HL-60 (cell line): ENCODE data around the gene AXIN1.

Source experiments
- DNase-seq, 2 experiments: peaks; one replicate each; pipeline ENCODE4 v3.0.0-alpha.2; 2010 to 2020; ENCODE audit warnings: low read depth in 1 of 2, low spot score in 1 of 2
- H3K27ac ChIP-seq: fragments of 250-450 bp; sonication (Bioruptor Pico); replicated peaks from 2 replicates; pipeline ENCODE4 v1.5.1; 2020; ENCODE audit warnings: mild to moderate bottlenecking, moderate library complexity
- H3K27me3 ChIP-seq: fragments of 250-450 bp; sonication (Bioruptor Pico); 2 replicates; pipeline ENCODE4 v1.5.1; 2021; ENCODE audit warnings: mild to moderate bottlenecking, moderate library complexity; ENCODE audit not compliant: insufficient read depth, poor library complexity, severe bottlenecking
- H3K4me3 ChIP-seq: replicated peaks from 2 replicates; pipeline ENCODE4 v1.5.1; 2011; ENCODE audit warnings: mild to moderate bottlenecking, control low read depth, low read length; ENCODE audit not compliant: insufficient read depth
- GABPA ChIP-seq: IDR thresholded peaks from 2 replicates; pipeline ENCODE4 v1.6.1; 2012; ENCODE audit warnings: low read depth
- POLR2AphosphoS5 ChIP-seq: IDR thresholded peaks from 2 replicates; pipeline ENCODE4 v1.6.1; 2012; ENCODE audit warnings: low read depth
- SPI1 ChIP-seq: IDR thresholded peaks from 2 replicates; pipeline ENCODE4 v1.6.1; 2012; ENCODE audit warnings: low read depth, mild to moderate bottlenecking, borderline replicate concordance
- TF ChIP-seq, protein P1 (sequence below): IDR thresholded peaks from 2 replicates; pipeline ENCODE4 v1.6.1; 2012; ENCODE audit warnings: low read depth; ENCODE audit not compliant: insufficient replicate concordance
- TF ChIP-seq, protein P2 (sequence below): IDR thresholded peaks from one replicate; pipeline ENCODE4 v1.5.1; 2011; ENCODE audit warnings: low read length, control low read depth, inconsistent platforms; ENCODE audit not compliant: insufficient read depth

Gene AXIN1

DNA sequence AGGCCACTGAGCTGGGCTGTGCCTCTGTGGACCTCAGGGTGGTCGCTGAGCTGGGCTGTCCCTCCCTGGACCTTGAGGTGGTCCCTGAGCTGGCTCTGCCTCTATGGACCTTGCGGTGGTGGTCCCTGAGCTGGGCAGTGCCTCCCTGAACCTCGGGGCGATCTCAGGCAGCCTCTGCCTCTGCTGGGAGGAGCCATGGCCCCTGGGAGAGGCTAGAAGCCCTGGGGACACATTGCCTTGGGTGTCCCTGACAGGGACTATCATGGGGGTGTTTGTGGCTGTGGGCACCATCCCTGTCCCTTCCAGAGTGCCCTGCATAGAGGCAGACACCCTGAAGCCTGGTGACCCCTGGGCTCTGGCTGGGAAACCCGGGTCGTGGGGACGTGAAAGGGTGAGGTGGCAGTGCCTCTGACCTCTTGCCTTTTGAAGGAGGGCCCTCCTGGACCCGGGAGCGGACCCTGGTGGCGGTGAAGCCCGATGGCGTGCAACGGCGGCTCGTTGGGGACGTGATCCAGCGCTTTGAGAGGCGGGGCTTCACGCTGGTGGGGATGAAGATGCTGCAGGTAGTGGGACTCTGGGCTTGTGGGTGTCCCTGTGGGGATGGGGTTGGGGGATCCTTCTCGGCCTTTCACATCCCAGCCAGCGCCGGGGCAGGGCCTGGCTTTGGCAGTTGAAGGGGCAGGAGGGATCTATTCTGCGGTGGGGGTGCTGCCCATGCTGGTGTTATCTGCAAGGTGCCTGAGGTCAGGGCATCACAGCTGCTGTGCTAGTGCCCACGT, 46.2 kb upstream of the AXIN1 start:
- no peak for DNase-seq
- Histone ChIP-seq H3K27me3 (no peaks in the 10 kb centered on the region), H3K4me3 (no peak overlapping the region), H3K27ac (peak overlapping the region; percentile 98)
- TF ChIP-seq POLR2AphosphoS5 = peak; percentile 36; the same call in 1 of the 2 replicates
- no peak for TF ChIP-seq GABPA

DNA sequence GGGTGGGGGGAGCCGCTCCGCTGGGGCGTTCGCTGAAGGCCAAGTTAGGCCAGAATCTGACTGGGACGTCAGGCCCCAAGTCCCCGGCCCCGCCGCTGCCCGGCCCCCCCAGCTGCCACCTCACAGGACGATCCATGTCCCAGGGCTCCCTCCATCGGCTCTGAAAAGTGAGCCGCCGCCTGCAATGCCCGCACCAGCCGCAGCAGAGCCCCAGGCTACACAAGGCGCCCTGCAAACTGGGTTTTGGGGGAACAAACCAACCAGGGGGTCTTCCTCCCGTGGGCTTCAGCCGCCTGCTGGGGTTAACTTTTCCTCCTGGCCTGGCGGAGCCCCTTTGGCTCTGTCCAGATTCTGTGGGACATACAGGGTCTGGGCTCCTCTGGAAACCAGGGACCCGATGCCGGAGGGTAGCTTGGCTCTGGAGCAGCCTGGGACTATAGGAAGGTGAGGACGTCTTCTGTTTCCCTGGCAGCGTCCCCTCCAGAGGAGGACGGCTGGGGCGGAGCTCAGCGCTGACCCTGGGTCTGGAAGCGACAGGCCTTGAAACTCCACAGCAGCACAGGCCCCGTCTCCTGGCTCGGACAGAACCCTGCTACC, 45.3 kb upstream of the AXIN1 start:
- Histone ChIP-seq H3K4me3 (peak overlapping the region; percentile 8), H3K27me3 (no peaks in the 10 kb centered on the region), H3K27ac (peak overlapping the region; percentile 25; the same call in 1 of the 2 replicates)
- DNase-seq = peak in 1 of 2 experiments; percentile 89
- no peak; the same call in 1 of the 2 replicates for TF ChIP-seq POLR2AphosphoS5
- TF ChIP-seq, protein P1, sequence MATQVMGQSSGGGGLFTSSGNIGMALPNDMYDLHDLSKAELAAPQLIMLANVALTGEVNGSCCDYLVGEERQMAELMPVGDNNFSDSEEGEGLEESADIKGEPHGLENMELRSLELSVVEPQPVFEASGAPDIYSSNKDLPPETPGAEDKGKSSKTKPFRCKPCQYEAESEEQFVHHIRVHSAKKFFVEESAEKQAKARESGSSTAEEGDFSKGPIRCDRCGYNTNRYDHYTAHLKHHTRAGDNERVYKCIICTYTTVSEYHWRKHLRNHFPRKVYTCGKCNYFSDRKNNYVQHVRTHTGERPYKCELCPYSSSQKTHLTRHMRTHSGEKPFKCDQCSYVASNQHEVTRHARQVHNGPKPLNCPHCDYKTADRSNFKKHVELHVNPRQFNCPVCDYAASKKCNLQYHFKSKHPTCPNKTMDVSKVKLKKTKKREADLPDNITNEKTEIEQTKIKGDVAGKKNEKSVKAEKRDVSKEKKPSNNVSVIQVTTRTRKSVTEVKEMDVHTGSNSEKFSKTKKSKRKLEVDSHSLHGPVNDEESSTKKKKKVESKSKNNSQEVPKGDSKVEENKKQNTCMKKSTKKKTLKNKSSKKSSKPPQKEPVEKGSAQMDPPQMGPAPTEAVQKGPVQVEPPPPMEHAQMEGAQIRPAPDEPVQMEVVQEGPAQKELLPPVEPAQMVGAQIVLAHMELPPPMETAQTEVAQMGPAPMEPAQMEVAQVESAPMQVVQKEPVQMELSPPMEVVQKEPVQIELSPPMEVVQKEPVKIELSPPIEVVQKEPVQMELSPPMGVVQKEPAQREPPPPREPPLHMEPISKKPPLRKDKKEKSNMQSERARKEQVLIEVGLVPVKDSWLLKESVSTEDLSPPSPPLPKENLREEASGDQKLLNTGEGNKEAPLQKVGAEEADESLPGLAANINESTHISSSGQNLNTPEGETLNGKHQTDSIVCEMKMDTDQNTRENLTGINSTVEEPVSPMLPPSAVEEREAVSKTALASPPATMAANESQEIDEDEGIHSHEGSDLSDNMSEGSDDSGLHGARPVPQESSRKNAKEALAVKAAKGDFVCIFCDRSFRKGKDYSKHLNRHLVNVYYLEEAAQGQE = no peak
- TF ChIP-seq, protein P2, sequence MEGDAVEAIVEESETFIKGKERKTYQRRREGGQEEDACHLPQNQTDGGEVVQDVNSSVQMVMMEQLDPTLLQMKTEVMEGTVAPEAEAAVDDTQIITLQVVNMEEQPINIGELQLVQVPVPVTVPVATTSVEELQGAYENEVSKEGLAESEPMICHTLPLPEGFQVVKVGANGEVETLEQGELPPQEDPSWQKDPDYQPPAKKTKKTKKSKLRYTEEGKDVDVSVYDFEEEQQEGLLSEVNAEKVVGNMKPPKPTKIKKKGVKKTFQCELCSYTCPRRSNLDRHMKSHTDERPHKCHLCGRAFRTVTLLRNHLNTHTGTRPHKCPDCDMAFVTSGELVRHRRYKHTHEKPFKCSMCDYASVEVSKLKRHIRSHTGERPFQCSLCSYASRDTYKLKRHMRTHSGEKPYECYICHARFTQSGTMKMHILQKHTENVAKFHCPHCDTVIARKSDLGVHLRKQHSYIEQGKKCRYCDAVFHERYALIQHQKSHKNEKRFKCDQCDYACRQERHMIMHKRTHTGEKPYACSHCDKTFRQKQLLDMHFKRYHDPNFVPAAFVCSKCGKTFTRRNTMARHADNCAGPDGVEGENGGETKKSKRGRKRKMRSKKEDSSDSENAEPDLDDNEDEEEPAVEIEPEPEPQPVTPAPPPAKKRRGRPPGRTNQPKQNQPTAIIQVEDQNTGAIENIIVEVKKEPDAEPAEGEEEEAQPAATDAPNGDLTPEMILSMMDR = peak; percentile 5
- TF ChIP-seq SPI1 = no peak; the same call in 1 of the 2 replicates
- no peak for TF ChIP-seq GABPA

DNA sequence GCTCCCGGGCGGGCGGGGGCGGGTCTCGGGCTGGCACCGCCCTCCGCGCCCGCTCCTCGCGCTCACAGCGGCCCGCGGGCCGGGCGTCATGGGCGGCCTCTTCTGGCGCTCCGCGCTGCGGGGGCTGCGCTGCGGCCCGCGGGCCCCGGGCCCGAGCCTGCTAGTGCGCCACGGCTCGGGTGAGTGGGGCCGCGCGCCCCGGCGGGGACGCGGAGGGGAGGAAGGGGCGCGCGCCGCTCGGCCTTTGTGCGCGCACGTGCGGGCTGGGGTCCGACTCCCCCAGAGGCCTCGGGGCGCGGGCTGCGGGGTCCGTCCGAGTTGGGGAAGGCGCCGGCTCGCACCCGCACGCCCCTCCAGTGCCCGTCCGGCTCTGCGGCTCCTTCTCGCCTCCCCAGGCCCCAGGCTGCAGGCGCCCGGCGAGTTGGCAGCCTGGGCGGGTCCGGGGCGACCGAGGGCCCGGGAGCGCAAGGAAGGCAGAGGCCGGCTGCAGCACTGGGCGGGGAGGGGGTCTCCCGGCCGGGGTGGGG, 44.7 kb upstream of the AXIN1 start, which contains the start of gene NME4:
TSS of gene NME4 (plus strand) at position 65 of the 527 bp plus-strand sequence. CDS start at position 89, 24 bp downstream.
- no peaks in the 10 kb centered on the region for H3K27me3 ChIP-seq
- TF ChIP-seq SPI1 (no peak), POLR2AphosphoS5 (no peak), GABPA (no peak)
- TF ChIP-seq, protein P1 = no peak
- TF ChIP-seq, protein P2 = no peak
- H3K4me3 ChIP-seq = peak within 1 kb of the TSS; percentile 49
- peak within 1 kb of the TSS; percentile 85 for H3K27ac ChIP-seq
- peak; percentile 28 to 62 for DNase-seq

DNA sequence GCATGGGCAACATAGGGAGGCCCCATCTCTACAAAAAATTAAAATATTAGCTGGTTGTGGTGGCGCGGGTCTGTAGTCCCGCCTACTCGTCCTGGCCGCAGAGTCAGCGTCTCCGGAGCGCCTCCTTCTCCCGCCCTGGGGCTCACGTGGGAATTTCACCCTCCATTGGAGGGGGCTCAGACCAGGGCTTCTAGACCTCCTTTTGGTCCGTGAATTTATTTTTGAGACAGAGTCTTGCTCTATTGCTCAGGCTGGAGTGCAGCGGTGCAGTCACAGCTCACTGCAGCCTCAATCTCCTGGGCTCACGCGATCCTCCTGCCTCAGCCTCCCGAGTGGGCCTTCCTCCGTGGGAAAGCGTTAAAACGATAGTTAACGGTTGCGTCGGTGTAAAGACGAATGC, 44.1 kb upstream of the AXIN1 start:
- peak overlapping the region; percentile 49 for H3K4me3 ChIP-seq
- no peaks in the 10 kb centered on the region for H3K27me3 ChIP-seq
- peak overlapping the region; percentile 85 for H3K27ac ChIP-seq
- peak; percentile 67 to 80 for DNase-seq
- TF ChIP-seq, protein P1 = no peak
- TF ChIP-seq, protein P2 = no peak
- TF ChIP-seq GABPA (no peak), POLR2AphosphoS5 (no peak), SPI1 (no peak)
